Parathyroid adenoma (tissue), 2 donors: ENCODE data around the gene PPCS.

Experiments
- H2AFZ ChIP-seq: fragments of 300-600 bp; sonication (generic); one replicate; pipeline ENCODE4 v1.7.0; 2017; ENCODE audit warnings: antibody characterized with exemption, mild to moderate bottlenecking
- H3K27ac ChIP-seq: fragments of 300-600 bp; sonication (generic); one replicate; pipeline ENCODE4 v1.7.0; 2017
- H3K27me3 ChIP-seq: fragments of 300-600 bp; sonication (generic); one replicate; pipeline ENCODE4 v1.7.0; 2017; ENCODE audit warnings: low read length; ENCODE audit not compliant: control insufficient read depth, insufficient read depth
- H3K36me3 ChIP-seq: fragments of 300-600 bp; sonication (generic); one replicate; pipeline ENCODE4 v1.7.0; 2017; ENCODE audit warnings: low read length; ENCODE audit not compliant: control insufficient read depth, insufficient read depth
- H3K4me1 ChIP-seq: fragments of 300-600 bp; sonication (generic); one replicate; pipeline ENCODE4 v1.7.0; 2017; ENCODE audit warnings: control low read depth
- H3K4me2 ChIP-seq: fragments of 300-600 bp; sonication (generic); one replicate; pipeline ENCODE4 v1.7.0; 2017; ENCODE audit warnings: low read length
- H3K4me3 ChIP-seq: fragments of 300-600 bp; sonication (generic); one replicate; pipeline ENCODE4 v1.7.0; 2017; ENCODE audit warnings: low read depth, low read length
- H3K79me2 ChIP-seq: fragments of 300-600 bp; sonication (generic); one replicate; pipeline ENCODE4 v1.7.0; 2017; ENCODE audit warnings: control low read depth
- H3K9ac ChIP-seq: fragments of 300-600 bp; sonication (generic); one replicate; pipeline ENCODE4 v1.7.0; 2017; ENCODE audit warnings: mild to moderate bottlenecking
- H3K9me3 ChIP-seq: fragments of 300-600 bp; sonication (generic); one replicate; pipeline ENCODE4 v1.7.0; 2017; ENCODE audit warnings: low read length; ENCODE audit not compliant: control insufficient read depth
- TF ChIP-seq, protein P1 (sequence below): fragments of 300-600 bp; sonication (generic); IDR thresholded peaks from one replicate; pipeline ENCODE4 v1.7.0; 2017; ENCODE audit warnings: antibody characterized with exemption, mild to moderate bottlenecking
- donor health status: primary hyperparathyroidism.

The PPCS gene

GRCh38 chr1:42504535-42505128 lies 48.3 kb downstream of the PPCS start:
- Histone ChIP-seq H3K4me2 (no peak overlapping the region), H3K27me3 (no peaks in the 10 kb centered on the region), H3K9me3 (no peaks in the 10 kb centered on the region), H2AFZ (no peak overlapping the region), H3K27ac (no peak overlapping the region), H3K36me3 (no peaks in the 10 kb centered on the region), H3K4me1 (no peaks in the 10 kb centered on the region), H3K9ac (no peak overlapping the region), H3K79me2 (no peaks in the 10 kb centered on the region), H3K4me3 (no peak overlapping the region)
- TF ChIP-seq, protein P1, sequence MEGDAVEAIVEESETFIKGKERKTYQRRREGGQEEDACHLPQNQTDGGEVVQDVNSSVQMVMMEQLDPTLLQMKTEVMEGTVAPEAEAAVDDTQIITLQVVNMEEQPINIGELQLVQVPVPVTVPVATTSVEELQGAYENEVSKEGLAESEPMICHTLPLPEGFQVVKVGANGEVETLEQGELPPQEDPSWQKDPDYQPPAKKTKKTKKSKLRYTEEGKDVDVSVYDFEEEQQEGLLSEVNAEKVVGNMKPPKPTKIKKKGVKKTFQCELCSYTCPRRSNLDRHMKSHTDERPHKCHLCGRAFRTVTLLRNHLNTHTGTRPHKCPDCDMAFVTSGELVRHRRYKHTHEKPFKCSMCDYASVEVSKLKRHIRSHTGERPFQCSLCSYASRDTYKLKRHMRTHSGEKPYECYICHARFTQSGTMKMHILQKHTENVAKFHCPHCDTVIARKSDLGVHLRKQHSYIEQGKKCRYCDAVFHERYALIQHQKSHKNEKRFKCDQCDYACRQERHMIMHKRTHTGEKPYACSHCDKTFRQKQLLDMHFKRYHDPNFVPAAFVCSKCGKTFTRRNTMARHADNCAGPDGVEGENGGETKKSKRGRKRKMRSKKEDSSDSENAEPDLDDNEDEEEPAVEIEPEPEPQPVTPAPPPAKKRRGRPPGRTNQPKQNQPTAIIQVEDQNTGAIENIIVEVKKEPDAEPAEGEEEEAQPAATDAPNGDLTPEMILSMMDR, result no peak

DNA sequence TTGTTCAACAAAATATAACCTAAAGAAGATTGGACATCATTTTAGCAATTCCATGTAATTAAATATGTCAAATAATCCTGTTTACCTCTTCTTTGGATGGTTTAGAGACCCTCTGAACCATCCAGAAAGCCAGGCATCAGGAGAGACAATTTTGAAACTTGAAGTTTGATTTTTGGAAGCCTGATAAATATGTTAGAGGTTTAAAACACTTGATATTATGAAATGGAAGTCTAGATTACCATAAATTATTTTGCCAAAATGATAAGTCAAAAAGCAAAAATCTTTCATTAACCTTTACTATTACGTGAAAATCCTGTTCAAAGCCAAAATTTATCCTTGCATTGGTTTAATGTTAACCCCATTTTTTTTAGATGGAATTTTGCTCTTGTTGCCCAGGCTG lies 50.2 kb downstream of the PPCS start:
- Histone ChIP-seq H2AFZ (no peak overlapping the region), H3K9ac (no peak overlapping the region), H3K4me2 (no peak overlapping the region), H3K4me1 (no peaks in the 10 kb centered on the region), H3K79me2 (no peaks in the 10 kb centered on the region), H3K4me3 (no peak overlapping the region), H3K27me3 (no peaks in the 10 kb centered on the region), H3K9me3 (no peaks in the 10 kb centered on the region), H3K27ac (no peak overlapping the region), H3K36me3 (no peaks in the 10 kb centered on the region)
- TF ChIP-seq, protein P1, result no peak
